ENCODE measurements around the gene FECH.

GRCh38 chr18:57595347-57595746 is 8.8 kb upstream of the FECH start:
- no peak for TF ChIP-seq POLR2A (IDR thresholded peaks at IDR 0.05; ENCODE audit: low read depth, low read length)
- no peak for TF ChIP-seq POLR2AphosphoS5 (IDR thresholded peaks at IDR 0.05; ENCODE audit: low read depth, low read length)
- no peak for TF ChIP-seq TAF1 (IDR thresholded peaks at IDR 0.05; ENCODE audit: low read depth, low read length)
- TF ChIP-seq SPI1 (IDR thresholded peaks at IDR 0.05; ENCODE audit: low read depth, low read length) = no peak
